ENCODE results near the gene GATB.

Gene GATB

GRCh38 chr4:151657896-151658295 is 102.9 kb downstream of the GATB start:
- in situ Hi-C loops (cut with HindIII; ENCODE audit: low sequenced_read_pairs): no loop called here

GRCh38 chr4:151656058-151656457 is 104.7 kb downstream of the GATB start:
- in situ Hi-C loops (cut with HindIII; ENCODE audit: low sequenced_read_pairs): no loop called here

- in situ Hi-C loops (cut with HindIII; ENCODE audit: low sequenced_read_pairs): no loop called here
Observed at GRCh38 chr4:151653548-151653918, 107.3 kb downstream of the GATB start.

GRCh38 chr4:151652841-151653547 is 107.8 kb downstream of the GATB start:
- in situ Hi-C loops (cut with HindIII; ENCODE audit: low sequenced_read_pairs): no loop called here

- in situ Hi-C loops (cut with HindIII; ENCODE audit: low sequenced_read_pairs): no loop called here
Observed at GRCh38 chr4:151651496-151651895, 109.3 kb downstream of the GATB start.

- in situ Hi-C loops (cut with HindIII; ENCODE audit: low sequenced_read_pairs): no loop called here
Observed at GRCh38 chr4:151649479-151649878, 111.3 kb downstream of the GATB start.

- in situ Hi-C loops (cut with HindIII; ENCODE audit: low sequenced_read_pairs): no loop called here
Observed at GRCh38 chr4:151646322-151646721, 114.5 kb downstream of the GATB start.

GRCh38 chr4:151644622-151645021 is 116.2 kb downstream of the GATB start:
- in situ Hi-C loops (cut with HindIII; ENCODE audit: low sequenced_read_pairs): no loop called here

GRCh38 chr4:151643564-151643963 is 117.2 kb downstream of the GATB start:
- in situ Hi-C loops (cut with HindIII; ENCODE audit: low sequenced_read_pairs): no loop called here

- in situ Hi-C loops (cut with HindIII; ENCODE audit: low sequenced_read_pairs): no loop called here
Observed at GRCh38 chr4:151641983-151642382, 118.8 kb downstream of the GATB start.

- in situ Hi-C loops (cut with HindIII; ENCODE audit: low sequenced_read_pairs): no loop called here
Observed at GRCh38 chr4:151641167-151641566, 119.6 kb downstream of the GATB start.

- in situ Hi-C loops (cut with HindIII; ENCODE audit: low sequenced_read_pairs): no loop called here
Observed at GRCh38 chr4:151640381-151640780, 120.4 kb downstream of the GATB start.

- in situ Hi-C loops (cut with HindIII; ENCODE audit: low sequenced_read_pairs): no loop called here
Observed at GRCh38 chr4:151638295-151638858, 122.4 kb downstream of the GATB start.

- in situ Hi-C loops (cut with HindIII; ENCODE audit: low sequenced_read_pairs): no loop called here
Observed at GRCh38 chr4:151631349-151631748, 129.5 kb downstream of the GATB start.

GRCh38 chr4:151629097-151629783 is 131.6 kb downstream of the GATB start:
- in situ Hi-C loops (cut with HindIII; ENCODE audit: low sequenced_read_pairs): loop anchor here (10.0 kb wide), 1 partner anchor 86 kb away; no protein-coding TSS in a partner anchor

GRCh38 chr4:151628001-151628608 is 132.7 kb downstream of the GATB start:
- in situ Hi-C loops (cut with HindIII; ENCODE audit: low sequenced_read_pairs): loop anchor here (10.0 kb wide), 1 partner anchor 87 kb away; no protein-coding TSS in a partner anchor

- in situ Hi-C loops (cut with HindIII; ENCODE audit: low sequenced_read_pairs): loop anchor here (10.0 kb wide), 1 partner anchor 87 kb away; no protein-coding TSS in a partner anchor
Observed at GRCh38 chr4:151627491-151627890, 133.3 kb downstream of the GATB start.

- in situ Hi-C loops (cut with HindIII; ENCODE audit: low sequenced_read_pairs): loop anchor here (10.0 kb wide), 1 partner anchor 88 kb away; no protein-coding TSS in a partner anchor
Observed at GRCh38 chr4:151626751-151627150, 134.1 kb downstream of the GATB start.

GRCh38 chr4:151626228-151626627 is 134.6 kb downstream of the GATB start:
- in situ Hi-C loops (cut with HindIII; ENCODE audit: low sequenced_read_pairs): loop anchor here (10.0 kb wide), 1 partner anchor 89 kb away; no protein-coding TSS in a partner anchor

GRCh38 chr4:151624626-151625565 is 135.9 kb downstream of the GATB start:
- in situ Hi-C loops (cut with HindIII; ENCODE audit: low sequenced_read_pairs): loop anchor here (10.0 kb wide), 1 partner anchor 90 kb away; no protein-coding TSS in a partner anchor
